GM18868 (cell line): ENCODE measurements around the gene CHAC1.
A peak's percentile ranks its signal among the peaks of the same experiment; 100 is the strongest.
"Not testable (repeated sequence)": the region's sequence is repeated elsewhere in the genome, so short reads cannot be mapped to it uniquely, and the experiment has no call there.

ENCODE experiments used
- ATAC-seq: cut with Tn5 transposase; IDR thresholded peaks from one replicate; pipeline ENCODE4 v1.9.1; 2021; ENCODE audit warnings: mild to moderate bottlenecking, moderate library complexity; ENCODE audit not compliant: unreplicated experiment

Gene CHAC1

DNA sequence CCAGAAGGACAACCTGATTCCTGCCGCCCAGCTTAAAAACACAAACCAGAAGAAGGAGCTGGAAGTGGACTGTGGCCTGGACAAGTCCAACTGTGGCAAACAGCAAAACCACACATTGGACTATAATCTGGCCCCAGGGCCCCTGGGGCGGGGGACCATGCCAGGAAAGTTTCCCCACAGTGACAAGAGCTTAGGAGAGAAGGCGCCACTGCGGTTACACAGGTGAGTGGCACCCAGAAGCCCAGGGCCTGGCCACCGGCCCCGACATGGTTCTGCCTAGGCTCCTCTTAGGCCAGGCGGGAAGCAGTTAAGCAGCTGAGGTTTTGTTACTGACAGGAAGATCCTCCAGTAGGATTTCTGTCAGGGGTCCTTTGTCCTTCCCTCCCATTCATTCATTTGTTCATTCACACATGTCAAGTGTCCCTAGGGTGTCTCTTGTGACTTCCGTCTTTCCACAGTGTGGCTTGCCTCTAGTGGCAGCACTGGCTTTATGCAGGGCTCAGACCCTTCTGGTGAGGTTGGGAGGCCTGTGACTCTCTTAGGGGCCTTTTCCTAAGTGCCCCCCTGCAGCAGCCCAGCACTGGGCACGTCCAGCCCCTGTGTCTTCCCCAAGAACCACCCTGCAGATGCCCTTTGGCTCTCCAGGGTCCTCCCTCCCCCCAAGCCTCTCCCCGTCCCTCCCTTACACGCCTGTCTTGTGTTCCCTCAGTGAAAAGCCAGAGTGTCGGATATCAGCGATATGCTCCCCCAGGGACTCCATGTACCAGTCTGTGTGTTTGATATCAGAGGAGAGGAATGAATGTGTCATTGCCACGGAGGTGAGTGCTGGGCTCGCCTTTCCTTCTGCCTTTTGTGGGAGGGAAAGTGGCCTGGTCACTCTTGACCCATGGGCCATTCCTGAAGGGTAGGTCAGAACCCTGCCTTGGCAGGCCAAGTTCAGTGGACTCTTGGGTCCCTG, 16.3 kb upstream of the CHAC1 start:
- no peak for ATAC-seq

DNA sequence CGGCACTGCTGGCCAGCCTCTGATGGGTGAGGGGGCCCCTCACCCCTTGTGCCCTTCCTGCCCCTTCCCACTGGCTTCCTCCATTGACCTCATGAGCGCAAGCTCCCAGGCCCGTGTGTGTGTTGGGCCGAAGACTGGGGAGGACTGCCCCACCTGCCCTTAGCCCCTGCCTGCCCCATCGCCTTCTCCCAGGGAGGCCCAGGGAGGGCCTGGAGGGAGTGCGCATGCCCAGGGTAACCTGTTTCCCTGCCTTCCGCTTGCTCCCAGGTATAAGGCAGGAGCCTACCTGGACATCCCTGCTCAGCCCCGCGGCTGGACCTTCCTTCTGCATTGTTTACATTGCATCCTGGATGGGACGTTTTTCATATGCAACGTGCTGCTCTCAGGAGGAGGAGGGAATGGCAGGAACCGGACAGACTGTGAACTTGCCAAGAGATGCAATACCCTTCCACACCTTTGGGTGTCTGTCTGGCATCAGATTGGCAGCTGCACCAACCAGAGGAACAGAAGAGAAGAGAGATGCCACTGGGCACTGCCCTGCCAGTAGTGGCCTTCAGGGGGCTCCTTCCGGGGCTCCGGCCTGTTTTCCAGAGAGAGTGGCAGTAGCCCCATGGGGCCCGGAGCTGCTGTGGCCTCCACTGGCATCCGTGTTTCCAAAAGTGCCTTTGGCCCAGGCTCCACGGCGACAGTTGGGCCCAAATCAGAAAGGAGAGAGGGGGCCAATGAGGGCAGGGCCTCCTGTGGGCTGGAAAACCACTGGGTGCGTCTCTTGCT, 15.3 kb upstream of the CHAC1 start:
- no peak for ATAC-seq

DNA sequence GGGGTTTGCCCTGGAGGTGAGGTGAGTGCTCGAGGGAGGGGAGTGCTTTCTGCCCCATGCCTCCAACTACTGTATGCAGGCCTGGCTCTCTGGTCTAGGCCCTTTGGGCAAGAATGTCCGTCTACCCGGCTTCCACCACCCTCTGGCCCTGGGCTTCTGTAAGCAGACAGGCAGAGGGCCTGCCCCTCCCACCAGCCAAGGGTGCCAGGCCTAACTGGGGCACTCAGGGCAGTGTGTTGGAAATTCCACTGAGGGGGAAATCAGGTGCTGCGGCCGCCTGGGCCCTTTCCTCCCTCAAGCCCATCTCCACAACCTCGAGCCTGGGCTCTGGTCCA, 14.8 kb upstream of the CHAC1 start:
- no peak for ATAC-seq

DNA sequence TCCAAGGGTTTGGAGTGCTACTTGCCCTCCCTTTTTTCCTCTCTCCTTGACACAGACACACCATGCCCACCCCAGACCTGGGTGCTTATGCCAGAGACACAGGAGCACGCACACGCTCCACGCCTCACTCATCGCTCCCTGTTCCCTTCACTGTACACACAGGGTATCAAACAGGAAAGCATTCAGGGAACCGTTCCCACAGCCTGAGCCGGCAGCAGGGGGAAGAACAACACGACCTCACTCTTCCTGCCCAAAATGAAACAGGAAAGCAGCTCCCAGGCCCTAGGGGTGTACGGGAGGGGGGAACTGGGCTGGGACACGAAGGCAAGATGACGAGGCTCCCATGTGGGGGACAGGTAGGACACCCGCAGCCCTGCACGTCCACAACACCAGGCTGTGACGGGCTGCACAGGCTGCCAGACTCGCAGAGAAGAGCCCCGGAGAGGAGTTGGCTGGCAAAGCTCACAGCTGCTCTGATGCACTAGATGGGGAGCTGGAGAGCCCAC, 12.9 kb upstream of the CHAC1 start:
- ATAC-seq = no peak

DNA sequence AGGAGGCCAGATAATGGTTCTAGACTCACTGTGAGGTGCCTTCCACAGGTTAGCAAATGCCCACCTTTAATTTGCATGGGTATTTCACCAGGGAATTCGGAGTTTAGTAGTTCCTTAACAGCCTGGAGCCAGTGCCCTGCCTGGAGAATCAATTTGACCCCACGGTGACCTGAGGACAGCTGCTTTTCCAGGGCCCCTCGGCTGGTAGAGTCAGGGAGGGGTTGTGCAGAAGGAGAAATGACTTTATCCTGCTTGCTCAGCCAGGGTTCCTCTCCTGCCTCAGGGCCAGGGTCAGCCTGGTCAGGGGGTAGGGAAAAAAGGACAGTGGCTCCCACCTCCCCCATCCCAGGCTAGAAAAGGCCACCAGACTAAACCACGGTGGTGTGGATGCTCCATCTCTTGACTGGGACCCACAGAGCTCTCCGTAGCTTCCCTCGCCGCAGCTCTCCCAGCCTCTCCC, 12.2 kb upstream of the CHAC1 start:
- no peak for ATAC-seq

DNA sequence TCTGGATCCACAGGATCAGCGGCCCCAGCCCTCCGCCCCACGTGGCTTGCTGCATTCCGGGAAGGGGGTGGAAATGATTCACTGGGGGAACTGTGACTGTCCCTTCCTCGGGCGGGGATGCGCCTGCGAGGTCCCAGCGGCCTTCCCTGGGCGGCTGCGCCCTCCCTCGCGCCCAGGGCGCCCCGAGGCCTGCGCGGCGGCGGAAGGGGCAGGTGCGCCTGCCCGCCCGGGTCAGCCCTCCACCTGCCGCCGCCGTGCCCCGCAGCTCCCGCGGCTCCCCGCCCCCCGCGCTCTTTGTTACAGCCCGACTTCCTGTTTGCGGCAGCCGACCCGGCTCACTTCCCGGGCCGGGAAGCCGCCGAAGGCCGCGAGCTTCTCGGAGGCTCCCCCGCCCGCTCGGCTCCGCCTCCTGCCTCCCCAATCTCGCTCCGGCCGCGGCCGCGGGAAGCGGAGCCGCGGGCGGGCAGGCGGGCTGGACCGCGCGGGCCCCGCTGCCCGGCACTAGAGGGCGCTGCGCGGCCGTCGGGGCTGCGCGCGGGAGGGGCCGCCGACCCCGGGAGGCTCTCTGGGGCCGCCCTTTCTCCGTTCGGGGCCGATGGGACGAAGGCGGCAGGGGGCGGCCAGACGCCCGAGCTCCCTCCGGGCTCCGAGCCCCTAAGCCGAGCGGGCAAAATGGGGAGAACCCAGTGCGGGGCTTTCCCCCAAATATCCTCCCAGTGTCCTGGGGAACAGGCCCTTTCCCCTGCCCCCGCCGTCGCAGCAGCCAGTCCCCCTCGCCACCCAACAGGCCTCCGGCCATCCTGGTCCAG, 11.5 kb upstream of the CHAC1 start:
- ATAC-seq = peak; percentile 67

DNA sequence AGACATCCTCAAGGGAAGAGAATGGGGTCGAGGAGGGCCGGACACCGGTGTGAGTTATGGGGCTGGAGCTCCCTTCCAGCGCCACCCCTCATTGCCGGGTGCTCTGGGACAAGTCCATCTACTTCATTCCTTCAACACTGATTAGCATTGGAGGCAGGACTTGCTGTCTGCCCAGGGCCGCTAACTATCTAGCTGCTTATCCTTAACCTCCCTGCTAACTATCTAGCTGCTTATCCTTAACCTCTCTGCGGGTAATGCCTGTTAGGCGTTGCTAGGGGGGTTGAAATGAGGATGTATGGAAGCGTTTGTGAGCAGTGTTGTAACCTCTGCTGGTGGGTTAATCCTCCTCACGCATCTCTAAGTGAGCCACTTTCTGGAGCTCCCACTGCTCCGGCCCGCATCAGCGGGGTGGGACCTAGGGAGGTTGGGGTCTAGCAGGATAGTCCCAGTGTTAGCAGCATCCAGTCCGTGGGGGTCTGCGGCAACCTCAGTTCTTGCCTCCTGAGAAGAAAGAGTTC, 10.9 kb upstream of the CHAC1 start:
- ATAC-seq = no peak

DNA sequence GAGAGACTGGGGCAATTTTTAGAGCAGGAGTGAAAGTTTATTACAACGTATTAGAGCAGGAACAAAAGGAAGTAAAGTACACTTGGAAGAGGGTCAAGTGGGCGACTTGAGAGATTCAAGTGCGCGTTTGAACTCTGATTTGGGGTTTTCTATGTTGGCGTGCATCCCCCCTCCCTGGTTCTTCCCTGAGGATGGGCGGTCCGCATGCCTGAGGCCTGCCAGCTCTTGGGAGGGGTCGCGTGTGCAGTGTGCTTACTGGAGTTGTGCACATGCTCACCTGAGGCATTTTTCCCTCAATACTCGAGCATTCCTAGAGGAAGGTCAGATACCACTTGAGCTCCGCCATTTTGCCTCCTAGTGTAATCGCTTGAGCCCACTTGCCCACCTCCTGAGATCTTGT, 10.4 kb upstream of the CHAC1 start:
- ATAC-seq = no peak

DNA sequence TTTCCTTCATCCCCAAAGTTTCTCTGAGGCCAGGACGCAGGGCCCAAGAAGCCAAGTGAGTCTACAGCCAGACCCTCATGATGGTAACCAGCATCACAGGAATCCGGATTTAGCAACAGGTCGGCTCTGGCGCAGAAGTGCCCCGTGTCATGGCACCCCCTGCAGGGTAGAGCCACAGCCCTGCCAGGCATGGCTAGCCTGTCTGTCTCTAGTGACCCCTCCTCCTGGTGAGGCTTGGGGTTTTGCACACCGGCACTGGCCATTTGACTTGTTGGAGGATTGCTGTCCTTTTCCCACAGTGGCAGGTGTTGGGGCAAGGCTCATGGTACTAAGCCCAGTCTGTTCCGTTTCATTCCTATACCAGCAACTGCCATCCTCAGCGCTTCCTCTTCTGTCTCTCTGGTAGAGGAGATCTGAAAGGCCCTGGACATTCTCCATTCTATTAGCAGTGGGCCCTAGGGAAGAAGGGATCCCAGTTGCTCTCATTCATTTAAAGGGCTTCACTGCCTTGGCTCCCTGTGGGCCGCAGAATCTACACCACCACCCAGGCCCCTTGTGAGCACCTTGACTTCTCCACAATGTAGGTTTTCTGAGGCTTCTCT, 9.4 kb upstream of the CHAC1 start:
- no peak for ATAC-seq

DNA sequence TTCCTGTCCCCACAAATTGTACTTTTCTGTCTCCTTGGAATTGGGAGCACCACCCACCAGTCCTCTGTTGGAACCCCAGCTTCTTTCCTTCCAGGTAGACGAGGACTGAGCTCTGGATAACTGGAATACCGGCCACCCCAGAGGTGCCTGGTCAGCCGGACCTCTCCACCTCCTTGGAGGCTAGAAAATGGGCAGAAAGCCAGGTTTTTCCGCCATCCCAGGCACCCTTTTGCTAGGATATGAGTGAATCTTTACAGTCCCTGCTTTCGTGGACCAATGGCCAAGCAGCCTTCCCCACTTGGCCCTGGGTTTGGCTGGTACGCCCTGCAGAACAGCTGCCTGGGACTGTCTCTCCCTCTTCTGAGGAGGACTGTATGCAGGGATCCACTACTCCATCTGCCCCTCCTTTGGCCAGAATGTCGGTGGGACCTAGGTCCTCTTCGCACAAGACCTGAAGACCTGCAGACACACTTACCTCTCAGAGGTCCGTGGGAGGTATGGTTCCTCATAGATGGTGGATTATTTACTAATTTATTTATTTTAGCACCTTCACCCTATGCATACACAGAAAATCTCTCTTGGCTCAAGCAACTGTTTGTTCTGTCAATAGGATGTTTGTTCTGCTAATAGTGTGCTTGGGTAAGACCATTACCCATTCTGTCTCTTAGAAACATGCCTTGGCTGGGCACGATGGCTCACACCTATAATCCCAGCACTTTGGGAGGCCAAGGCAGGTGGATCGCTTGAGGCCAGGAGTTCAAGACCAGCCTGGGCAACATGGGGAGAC, 8.6 kb upstream of the CHAC1 start:
- ATAC-seq = no peak

DNA sequence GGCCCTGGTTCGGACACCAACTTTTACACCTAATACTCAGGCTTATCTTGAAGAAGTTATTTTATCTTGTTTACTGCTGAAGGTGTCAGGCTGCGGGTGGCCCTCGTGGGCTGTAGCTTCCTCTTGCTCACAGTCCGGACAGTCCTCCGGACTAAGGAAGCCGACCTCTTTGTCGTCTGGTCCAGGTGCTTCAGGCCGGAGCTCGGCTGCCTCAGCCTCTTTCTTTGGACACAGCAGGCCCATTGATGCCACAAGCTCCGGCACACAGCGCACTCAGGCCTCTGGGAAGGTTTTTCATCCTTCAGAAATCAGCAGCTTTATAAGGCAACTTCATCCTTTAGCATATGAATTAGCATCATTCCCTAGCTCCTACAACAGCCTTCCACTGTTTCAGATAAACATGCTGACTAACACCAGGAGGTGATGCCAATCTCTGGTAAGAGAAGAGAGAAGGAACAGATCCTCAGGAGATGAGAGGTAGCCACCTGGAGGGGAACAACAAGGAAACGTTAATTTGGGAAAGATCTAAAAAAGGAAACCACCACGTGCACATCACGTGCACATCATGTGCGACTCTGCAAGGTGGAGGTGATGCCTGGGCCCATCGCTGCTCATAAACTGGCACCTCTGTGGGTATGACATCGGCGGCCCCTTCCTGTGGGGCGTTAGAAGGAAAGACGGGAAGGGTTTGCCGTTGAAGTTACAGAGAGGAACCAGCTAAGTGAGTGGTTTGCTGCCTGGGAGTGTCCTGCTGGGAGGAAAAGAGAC, 4.4 kb upstream of the CHAC1 start:
- ATAC-seq = no peak

DNA sequence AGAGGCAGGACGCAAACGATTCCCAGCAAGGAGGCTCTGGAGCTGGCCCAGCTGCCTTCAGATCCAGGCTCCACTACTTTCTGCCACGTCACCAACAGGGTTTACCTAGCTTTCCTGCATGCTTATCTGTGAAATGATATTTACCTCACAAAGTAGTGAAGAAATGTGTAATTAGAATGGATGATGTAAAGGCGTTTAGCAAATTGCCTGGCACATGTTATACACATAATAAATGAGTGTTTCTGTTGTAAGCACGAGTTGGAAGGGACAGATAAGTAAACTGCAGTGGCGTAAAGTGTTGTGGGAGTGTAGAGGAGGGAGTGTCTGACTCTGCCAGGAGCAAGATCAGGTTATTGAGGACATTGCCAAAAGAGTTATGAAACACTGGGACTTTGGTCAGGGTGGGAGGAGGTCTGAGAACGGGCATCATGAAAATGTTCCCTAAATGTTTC, 3.5 kb upstream of the CHAC1 start:
- no peak for ATAC-seq

DNA sequence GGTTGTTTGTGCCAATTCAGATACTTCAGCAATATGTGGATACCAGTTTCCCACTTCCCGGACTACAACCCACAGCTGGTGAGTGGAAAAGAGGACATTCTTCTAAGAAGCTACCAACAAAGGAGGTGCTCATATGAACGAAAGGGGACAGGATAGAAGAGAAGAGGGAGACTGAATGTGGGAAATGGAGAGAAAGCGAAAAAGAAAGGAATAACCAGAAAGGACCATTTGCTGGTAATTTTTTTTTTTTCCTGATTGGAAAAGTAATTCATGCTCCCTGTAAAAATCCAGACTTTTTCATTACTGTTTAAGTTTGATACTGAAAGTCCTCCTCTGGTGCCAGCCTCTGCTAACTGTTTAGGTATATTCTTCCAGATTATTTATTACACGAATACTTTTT, 1.5 kb upstream of the CHAC1 start:
- no peak for ATAC-seq

DNA sequence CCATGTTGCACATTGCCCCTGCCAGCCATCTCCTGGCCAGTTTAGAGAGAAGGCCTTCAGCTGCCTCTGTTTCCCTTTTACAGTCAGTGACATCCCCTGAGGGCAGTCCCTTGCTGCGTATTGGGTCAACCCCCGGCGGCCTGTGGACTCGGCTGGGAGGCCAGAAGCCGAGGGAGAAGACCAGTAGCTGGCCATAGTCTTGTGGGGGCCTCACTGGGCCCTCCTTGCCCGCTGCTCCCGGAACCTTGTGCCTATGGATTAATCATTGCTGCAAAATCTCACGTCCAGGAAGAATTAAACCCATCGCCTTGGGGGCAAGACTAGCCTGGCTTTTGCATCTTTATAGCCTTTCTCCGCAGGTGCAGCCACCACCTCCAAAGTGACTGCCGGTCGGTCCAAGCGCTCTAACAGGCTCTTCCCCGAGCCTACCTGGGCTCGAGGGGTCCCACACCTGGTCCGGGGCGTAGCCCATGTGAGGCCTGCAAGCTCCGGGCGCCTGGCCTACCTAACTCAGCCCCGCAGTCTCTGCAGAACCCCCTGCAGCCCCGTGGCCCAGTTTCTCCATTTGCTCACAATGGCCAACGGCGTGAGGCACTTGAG, 870 bp upstream of the CHAC1 start:
- ATAC-seq = no peak

DNA sequence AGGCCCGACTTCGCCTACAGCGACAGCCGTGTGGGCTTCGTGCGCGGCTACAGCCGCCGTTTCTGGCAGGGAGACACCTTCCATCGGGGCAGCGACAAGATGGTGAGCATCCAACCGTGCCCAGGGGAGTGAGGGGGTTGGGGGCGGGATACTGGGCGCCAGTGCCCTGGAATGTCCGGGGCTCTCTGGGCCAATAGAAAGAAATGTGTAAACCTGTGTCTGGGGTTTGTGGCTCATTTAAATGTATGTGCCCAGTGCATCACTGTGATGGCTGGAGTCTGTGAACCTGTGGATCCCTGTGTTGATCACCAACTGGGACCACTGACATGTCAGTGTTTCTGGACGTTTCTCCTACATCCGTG, 423 bp downstream of the CHAC1 start:
- ATAC-seq = no peak

DNA sequence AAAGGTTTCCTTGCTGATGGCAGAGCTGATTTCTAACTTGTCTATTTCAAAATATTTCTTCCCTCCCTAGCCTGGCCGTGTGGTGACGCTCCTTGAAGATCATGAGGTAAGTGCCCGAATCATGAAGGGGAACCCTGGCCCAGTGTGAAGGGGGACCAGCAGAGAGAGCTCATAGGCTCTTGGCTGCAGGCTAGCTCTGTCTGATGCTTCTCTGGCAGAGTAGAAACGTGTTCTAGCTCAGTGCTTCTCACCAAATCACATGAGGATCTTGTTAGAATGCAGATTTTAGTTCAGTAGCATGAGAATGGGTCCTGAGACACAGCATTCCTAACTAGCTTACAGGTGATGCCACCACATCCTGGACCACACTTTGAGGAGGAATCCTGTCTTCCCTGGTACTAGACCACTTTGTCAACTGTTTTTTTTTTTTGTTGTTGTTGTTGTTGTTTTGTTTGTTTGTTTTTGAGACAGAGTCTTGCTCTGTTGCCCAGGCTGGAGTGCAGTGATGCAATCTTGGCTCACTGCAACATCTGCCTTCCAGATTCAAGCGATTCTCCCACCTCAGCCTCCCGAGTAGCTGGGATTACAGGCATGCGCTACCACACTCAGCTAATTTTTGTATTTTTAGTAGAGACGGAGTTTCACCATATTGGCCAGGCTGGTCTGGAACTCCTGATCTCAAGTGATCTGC, 1.0 kb downstream of the CHAC1 start:
- ATAC-seq = not testable (repeated sequence)

DNA sequence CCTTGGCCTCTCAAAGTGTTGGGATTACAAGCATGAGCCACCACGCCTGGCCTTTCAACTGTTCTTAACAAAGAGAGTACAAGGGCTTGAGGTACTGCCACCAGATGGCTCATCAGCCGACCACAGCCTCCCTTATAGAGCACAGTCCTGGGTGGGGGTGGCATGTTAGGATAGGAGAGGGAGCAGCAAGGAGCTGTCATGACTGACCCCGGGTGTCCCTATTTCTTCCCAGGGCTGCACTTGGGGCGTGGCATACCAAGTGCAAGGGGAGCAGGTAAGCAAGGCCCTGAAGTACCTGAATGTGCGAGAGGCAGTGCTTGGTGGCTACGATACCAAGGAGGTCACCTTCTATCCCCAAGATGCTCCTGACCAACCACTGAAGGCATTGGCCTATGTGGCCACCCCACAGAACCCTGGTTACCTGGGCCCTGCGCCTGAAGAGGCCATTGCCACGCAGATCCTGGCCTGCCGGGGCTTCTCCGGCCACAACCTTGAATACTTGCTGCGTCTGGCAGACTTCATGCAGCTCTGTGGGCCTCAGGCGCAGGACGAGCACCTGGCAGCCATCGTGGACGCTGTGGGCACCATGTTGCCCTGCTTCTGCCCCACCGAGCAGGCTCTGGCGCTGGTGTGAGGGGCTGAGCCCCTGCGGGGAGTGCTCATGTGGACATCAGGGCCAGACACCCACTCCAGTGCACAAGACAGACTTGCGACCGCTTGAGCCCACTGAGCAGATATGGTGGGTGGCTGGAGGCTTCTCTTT, 2.1 kb downstream of the CHAC1 start:
- ATAC-seq = no peak
